ENCODE measurements around the gene ZNF771. TPM values are rescaled to one million over a fixed set of nuclear protein-coding genes. Genes with fewer than 3 reads are reported as not detected.

ZNF771 gene
- total RNA-seq, 4 donors from 2014 or later: 9.1 to 29.5 (median 19.1) TPM

DNA sequence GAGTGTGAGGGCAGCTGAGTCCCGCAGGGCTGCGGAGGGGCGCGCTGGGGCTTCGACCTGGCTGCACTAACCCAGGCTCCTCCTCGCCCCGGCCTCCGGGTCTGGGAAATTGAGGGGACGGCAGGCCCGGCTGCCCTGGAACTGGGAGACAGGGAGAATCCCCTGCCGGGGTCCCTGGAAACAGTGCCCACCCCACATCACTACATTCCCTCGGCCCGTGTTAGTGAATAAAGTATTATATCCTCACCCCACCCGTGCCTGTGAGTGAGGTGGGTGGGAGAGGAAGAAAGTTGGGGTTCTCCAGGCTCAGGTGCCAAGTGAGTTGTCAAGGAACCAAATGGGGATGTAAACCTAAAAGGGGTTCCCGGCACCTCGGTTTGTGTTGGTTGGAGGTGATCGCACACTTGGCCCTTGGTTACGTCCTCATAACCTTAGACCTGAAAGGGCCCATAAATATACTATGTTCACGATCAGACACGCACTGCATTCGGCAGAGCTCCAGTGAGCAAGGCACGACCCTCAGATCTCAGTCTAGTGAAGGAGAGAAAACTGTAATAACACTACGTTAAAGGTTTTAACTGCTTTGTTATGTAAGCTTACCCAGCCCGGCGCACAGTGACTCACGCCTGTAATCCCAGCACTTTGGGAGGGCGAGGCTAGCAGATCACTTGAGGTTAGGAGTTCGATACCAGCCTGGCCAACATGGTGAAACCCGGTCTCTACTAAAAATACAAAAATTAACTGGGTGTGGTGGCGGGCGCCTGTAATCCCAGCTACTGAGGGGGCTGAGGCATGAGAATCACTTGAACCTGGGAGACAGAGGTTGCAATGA, 11.2 kb downstream of the ZNF771 start:
- H3K4me3 ChIP-seq (replicated peaks in 1 of 3): peak overlapping the region in 2 of 3 donors; percentile 2 to 42
- peak overlapping the region; percentile 49 to 82 (median 69) for H3K27ac ChIP-seq
- 83 to 86% methylated on average over 20 of the region's 31 CpGs for WGBS, 2 donors
- H3K36me3 ChIP-seq: peaks cover 1 to 5% of the 10 kb centered on the region in 2 donors
- no peak for TF ChIP-seq POLR2A (IDR thresholded peaks at IDR 0.05)
- TF ChIP-seq, protein P1, sequence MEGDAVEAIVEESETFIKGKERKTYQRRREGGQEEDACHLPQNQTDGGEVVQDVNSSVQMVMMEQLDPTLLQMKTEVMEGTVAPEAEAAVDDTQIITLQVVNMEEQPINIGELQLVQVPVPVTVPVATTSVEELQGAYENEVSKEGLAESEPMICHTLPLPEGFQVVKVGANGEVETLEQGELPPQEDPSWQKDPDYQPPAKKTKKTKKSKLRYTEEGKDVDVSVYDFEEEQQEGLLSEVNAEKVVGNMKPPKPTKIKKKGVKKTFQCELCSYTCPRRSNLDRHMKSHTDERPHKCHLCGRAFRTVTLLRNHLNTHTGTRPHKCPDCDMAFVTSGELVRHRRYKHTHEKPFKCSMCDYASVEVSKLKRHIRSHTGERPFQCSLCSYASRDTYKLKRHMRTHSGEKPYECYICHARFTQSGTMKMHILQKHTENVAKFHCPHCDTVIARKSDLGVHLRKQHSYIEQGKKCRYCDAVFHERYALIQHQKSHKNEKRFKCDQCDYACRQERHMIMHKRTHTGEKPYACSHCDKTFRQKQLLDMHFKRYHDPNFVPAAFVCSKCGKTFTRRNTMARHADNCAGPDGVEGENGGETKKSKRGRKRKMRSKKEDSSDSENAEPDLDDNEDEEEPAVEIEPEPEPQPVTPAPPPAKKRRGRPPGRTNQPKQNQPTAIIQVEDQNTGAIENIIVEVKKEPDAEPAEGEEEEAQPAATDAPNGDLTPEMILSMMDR (IDR thresholded peaks at IDR 0.05): no peak
- intact Hi-C loops (cut with DNase I): no loop called here
- H3K4me1 ChIP-seq: peaks cover 4 to 5% of the 10 kb centered on the region in 2 donors
- H3K27me3 ChIP-seq: no peaks in the 10 kb centered on the region
- no peaks in the 10 kb centered on the region for H3K9me3 ChIP-seq
- DNase-seq: no peak

DNA sequence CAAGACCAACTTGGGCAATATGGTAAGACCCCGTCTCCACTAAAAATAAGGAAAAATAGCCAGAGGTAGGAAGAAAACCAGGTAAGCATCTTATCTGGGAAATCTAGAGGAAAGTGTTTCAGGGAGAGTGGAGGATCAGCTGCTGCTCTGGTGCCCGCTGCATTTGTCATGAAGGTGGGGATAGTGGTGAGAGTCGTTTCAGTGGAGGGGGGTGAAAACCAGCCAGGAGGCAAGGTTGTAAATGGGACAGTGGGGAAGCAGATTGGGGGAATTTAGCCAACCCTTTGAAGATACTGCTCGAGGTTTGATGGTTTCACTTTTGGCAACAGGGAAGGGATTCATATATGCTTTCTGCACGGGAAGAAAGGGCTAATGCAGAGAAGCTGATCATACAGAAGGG, 13.6 kb downstream of the ZNF771 start:
- peaks cover 4 to 14% of the 10 kb centered on the region in 2 donors for H3K4me1 ChIP-seq
- no peak overlapping the region for H3K27ac ChIP-seq
- no peaks in the 10 kb centered on the region for H3K27me3 ChIP-seq
- intact Hi-C loops (cut with DNase I): loop anchor here (10.0 kb wide), 1 partner anchor 336 kb away; no protein-coding TSS in a partner anchor
- WGBS, 2 donors: 86 to 90% methylated on average over 5 of the region's 5 CpGs
- H3K9me3 ChIP-seq: no peaks in the 10 kb centered on the region
- TF ChIP-seq, protein P1 (IDR thresholded peaks at IDR 0.05): no peak
- TF ChIP-seq POLR2A (IDR thresholded peaks at IDR 0.05): no peak
- H3K36me3 ChIP-seq: peaks cover 6 to 7% of the 10 kb centered on the region in 2 donors
- H3K4me3 ChIP-seq (replicated peaks in 1 of 3): no peak overlapping the region
- no peak for DNase-seq

- WGBS, 2 donors: 93 to 98% methylated on average over 4 of the region's 4 CpGs
- Histone ChIP-seq H3K4me3 (replicated peaks in 1 of 3) (no peak overlapping the region), H3K9me3 (no peaks in the 10 kb centered on the region), H3K27ac (no peak overlapping the region), H3K36me3 (peaks cover 3 to 6% of the 10 kb centered on the region in 2 donors), H3K27me3 (no peaks in the 10 kb centered on the region), H3K4me1 (peaks cover 10 to 22% of the 10 kb centered on the region in 2 donors)
- DNase-seq: no peak
- intact Hi-C loops (cut with DNase I): loop anchor here (10.0 kb wide), 1 partner anchor 343 kb away; no protein-coding TSS in a partner anchor
- TF ChIP-seq POLR2A (IDR thresholded peaks at IDR 0.05): no peak
- TF ChIP-seq, protein P1 (IDR thresholded peaks at IDR 0.05): no peak
Observed at GRCh38 chr16:30428055-30428454, 20.6 kb downstream of the ZNF771 start.

- Histone ChIP-seq H3K4me3 (replicated peaks in 1 of 3) (peak overlapping the region; percentile 19 to 68 (median 24)), H3K4me1 (peaks cover 10 to 22% of the 10 kb centered on the region in 2 donors), H3K36me3 (no peaks in the 10 kb centered on the region), H3K27ac (peak overlapping the region in 2 of 3 donors; percentile 15 to 76), H3K27me3 (no peaks in the 10 kb centered on the region), H3K9me3 (no peaks in the 10 kb centered on the region)
- TF ChIP-seq POLR2A (IDR thresholded peaks at IDR 0.05): no peak
- TF ChIP-seq, protein P1 (IDR thresholded peaks at IDR 0.05): no peak
- intact Hi-C loops (cut with DNase I): loop anchor here (10.0 kb wide), 1 partner anchor 345 kb away; no protein-coding TSS in a partner anchor
- WGBS, 2 donors: 3 to 7% methylated on average over 9 to 11 of the region's 11 CpGs
- DNase-seq: no peak
Observed at GRCh38 chr16:30429418-30429677, 21.9 kb downstream of the ZNF771 start.
